GM12878 (cell line): ENCODE results near the gene RPS3A. TPM values are rescaled to one million over a fixed set of nuclear protein-coding genes. Genes with fewer than 3 reads are reported as not detected.

Experiments used
- ATAC-seq: fragments of 200-7000 bp; cut with Tn5 transposase; 3 replicates; pipeline ENCODE4 v1.9.1; 2020; ENCODE audit warnings: mild to moderate bottlenecking, moderate library complexity
- BruUV-seq: library from RNA; stranded (reverse); fragments of 400-500 nt; replicated peaks from 2 replicates; lab custom pipeline; 2021; lab: Mats Ljungman, UMichigan
- CTCF ChIA-PET: fragments of 300-600 bp; sonication (Branson Sonifier 250); formaldehyde crosslinking; extraction: SDS; loops from one replicate; lab custom pipeline; 2021; ENCODE audit warnings: inconsistent platforms; lab: Yijun Ruan, JAX
- POLR2A ChIA-PET: fragments of 350-600 bp; formaldehyde crosslinking; extraction: SDS; loops from one replicate; lab custom pipeline; 2021; ENCODE audit warnings: inconsistent platforms; lab: Charles Lee
- RAD21 ChIA-PET: fragments of 300-600 bp; sonication (Branson Sonifier 250); formaldehyde crosslinking; loops from one replicate; lab custom pipeline; 2023; ENCODE audit warnings: antibody characterized with exemption; ENCODE audit not compliant: unreplicated experiment; lab: Charles Lee
- SMC1A ChIA-PET: fragments of 300-600 bp; sonication (Branson Sonifier 250); formaldehyde crosslinking; loops from one replicate; lab custom pipeline; 2023; ENCODE audit not compliant: unreplicated experiment, uncharacterized antibody; lab: Charles Lee
- DNase-seq: peaks from one replicate; pipeline ENCODE4 v3.0.0-alpha.2; 2011; ENCODE audit warnings: low read depth, low spot score
- FAIRE-seq: peaks from 3 replicates; lab custom pipeline; 2011; peaks lifted over from hg19 to GRCh38; lab: Jason Lieb, UNC
- H2AFZ ChIP-seq: 2 replicates; pipeline ENCODE4 v1.6.0; 2011; ENCODE audit warnings: low read depth, low read length, control low read depth; ENCODE audit not compliant: control insufficient read depth
- H3K27ac ChIP-seq: 2 replicates; pipeline ENCODE4 v1.5.1; 2011; ENCODE audit warnings: control low read depth; ENCODE audit not compliant: control insufficient read depth, insufficient read depth
- H3K27me3 ChIP-seq, 2 experiments: replicated peaks in 1 of 2; 2 replicates each; pipeline versions ENCODE4 v1.6.0 to v1.6.1; 2011; ENCODE audit warnings: low read length in 1 of 2; ENCODE audit not compliant: control insufficient read depth in 2 of 2, insufficient read depth in 2 of 2
- H3K36me3 ChIP-seq, 2 experiments: 2 replicates each; pipeline ENCODE4 v1.5.1; 2011; ENCODE audit warnings: low read length in 1 of 2; ENCODE audit not compliant: control insufficient read depth in 2 of 2, insufficient read depth in 2 of 2
- H3K4me1 ChIP-seq: 2 replicates; pipeline ENCODE4 v1.6.1; 2011; ENCODE audit warnings: mild to moderate bottlenecking, low read length, moderate library complexity, mixed read lengths; ENCODE audit not compliant: control insufficient read depth, insufficient read depth
- H3K4me2 ChIP-seq: 2 replicates; pipeline ENCODE4 v1.6.0; 2011; ENCODE audit warnings: control low read depth; ENCODE audit not compliant: control insufficient read depth, insufficient read depth
- H3K4me3 ChIP-seq: fragments of 200-600 bp; sonication (generic); 2 replicates; pipeline ENCODE4 v1.5.1; 2016
- H3K79me2 ChIP-seq: 2 replicates; pipeline ENCODE4 v1.6.0; 2011; ENCODE audit warnings: low read length; ENCODE audit not compliant: control insufficient read depth, insufficient read depth
- H3K9ac ChIP-seq: 2 replicates; pipeline ENCODE4 v1.8.0; 2011; ENCODE audit warnings: low read length, control low read depth, mixed read lengths; ENCODE audit not compliant: control insufficient read depth, insufficient read depth
- H3K9me3 ChIP-seq: replicated peaks from 3 replicates; pipeline ENCODE4 v1.5.1; 2011; ENCODE audit warnings: mild to moderate bottlenecking, low read length; ENCODE audit not compliant: control insufficient read depth, insufficient read depth
- H4K20me1 ChIP-seq: 2 replicates; pipeline ENCODE4 v1.6.0; 2011; ENCODE audit not compliant: control insufficient read depth, insufficient read depth
- ATF2 ChIP-seq: IDR thresholded peaks from 2 replicates; pipeline ENCODE4 v1.6.1; 2012; ENCODE audit warnings: low read length, inconsistent platforms
- CEBPZ ChIP-seq: fragments of 150-350 bp; IDR thresholded peaks from 2 replicates; pipeline ENCODE4 v1.6.1; 2016; ENCODE audit warnings: low read depth, low read length
- CHD1 ChIP-seq: IDR thresholded peaks from 2 replicates; pipeline ENCODE4 v1.6.1; 2012; ENCODE audit warnings: low read depth, low read length, improper control_type of control experiment
- EED ChIP-seq: sonication (generic); IDR thresholded peaks from 2 replicates; pipeline ENCODE4 v1.6.1; 2016; ENCODE audit warnings: antibody characterized with exemption, low read depth
- ETV6 ChIP-seq, 2 experiments: fragments of 450-650 bp in 1 of 2; IDR thresholded peaks in 1 of 2; conservative IDR thresholded peaks in 1 of 2; 2 replicates each; pipeline ENCODE4 v1.6.1; 2014; ENCODE audit warnings: antibody characterized with exemption in 1 of 2, borderline replicate concordance in 1 of 2, low read depth in 1 of 2, mild to moderate bottlenecking in 1 of 2, moderate library complexity in 1 of 2
- PML ChIP-seq: IDR thresholded peaks from 2 replicates; pipeline ENCODE4 v1.6.1; 2012; ENCODE audit warnings: low read length, inconsistent platforms
- RBBP5 ChIP-seq: fragments of 200-600 bp; sonication (generic); conservative IDR thresholded peaks from 2 replicates; pipeline ENCODE4 v1.6.1; 2016
- STAT1 ChIP-seq: fragments of 450-650 bp; conservative IDR thresholded peaks from 2 replicates; pipeline ENCODE4 v1.6.1; 2014; ENCODE audit warnings: antibody characterized with exemption, mild to moderate bottlenecking
- ZBTB11 ChIP-seq: fragments of 450-650 bp; formaldehyde crosslinking; IDR thresholded peaks from 2 replicates; pipeline ENCODE4 v1.5.0; 2022; ENCODE audit warnings: mild to moderate bottlenecking, missing genetic modification characterization
- ZNF592 ChIP-seq: fragments of 450-650 bp; IDR thresholded peaks from 2 replicates; pipeline ENCODE4 v1.6.1; 2017; ENCODE audit warnings: mild to moderate bottlenecking, moderate library complexity
- WGBS: methylation state at CpG from one replicate; pipeline ENCODE4 v1.1.6; 2016; ENCODE audit warnings: low lambda C conversion rate; ENCODE audit not compliant: insufficient replicate concordance, insufficient coverage; ENCODE audit errors: missing lambda C conversion rate; 5-methylcytosine and 5-hydroxymethylcytosine counted together
- in situ Hi-C: fragments of 300-500 bp; cut with MboI; formaldehyde crosslinking; loops from 9 replicates; pipeline ENCODE4 v1.14.3; 2018; ENCODE audit warnings: mixed read lengths
- intact Hi-C: fragments of 100-400 bp; cut with micrococcal nuclease; formaldehyde crosslinking; loops from one replicate; pipeline ENCODE4 v1.14.2; 2022; ENCODE audit not compliant: unreplicated experiment
- polyA plus RNA-seq, 11 experiments: library from polyadenylated mRNA; depleted of rRNA in 4 of 11; unstranded in 6 of 11; stranded (reverse) in 5 of 11; fragments of >200 nt; fragmentation: Nextera tagmentation in 4 of 11; fragmentation: Illumina TruSeq in 1 of 11; extraction: Ambion mirVana in 4 of 11; extraction: Trizol in 1 of 11; gene quantifications; 1 replicate in 1 of 11; 2 replicates in 10 of 11; pipeline versions ENCODE4 v1.2.1 to v1.2.3, GENCODE V29; 2011 to 2016; ENCODE audit warnings: inconsistent platforms in 2 of 11, missing spikeins in 2 of 11, low read depth in 1 of 11
- total RNA-seq, 4 experiments: library from RNA; depleted of rRNA in 3 of 4; stranded (reverse); fragments of >200 nt in 3 of 4; fragmentation: Illumina TruSeq in 1 of 4; extraction: Trizol in 1 of 4; gene quantifications; 2 replicates each; pipeline versions ENCODE4 v1.2.1 to v1.2.3, GENCODE V29; 2013 to 2021

Gene RPS3A
- total and polyA plus RNA-seq, 10 of the 15 experiments (the other 5 are each of a cell fraction or from before 2014, with no cell fraction given), result 1,754 to 5,827 (median 3,527) TPM

- no peak for TF ChIP-seq CEBPZ
Measured at GRCh38 chr4:151143162-151143561, 43.7 kb downstream of the RPS3A start (continued).

GRCh38 chr4:151143811-151144210, 44.4 kb downstream of the RPS3A start:
- FAIRE-seq, result no peak
- SMC1A ChIA-PET, result interaction anchor here (1.2 to 1.7 kb wide), 3 partner anchors 14 to 165 kb away, joined by 3 read pairs; no protein-coding TSS in a partner anchor
- no peak for TF ChIP-seq ZBTB11 (CRISPR knock-in tag)
- TF ChIP-seq RBBP5, result no peak
- no peak for TF ChIP-seq EED
- no peak for TF ChIP-seq CHD1
- TF ChIP-seq ETV6 (conservative IDR thresholded peaks at IDR 0.05 in 1 of 2, IDR thresholded peaks at IDR 0.05 in 1 of 2; ENCODE audit: borderline replicate concordance in 1 of 2, low read depth in 1 of 2), result no peak
- TF ChIP-seq STAT1, result no peak
- TF ChIP-seq PML, result no peak
- TF ChIP-seq ATF2, result no peak
- no peak for TF ChIP-seq ZNF592

More at GRCh38 chr4:151143811-151144210, 44.4 kb downstream of the RPS3A start:
- Histone ChIP-seq H3K27ac (no peak overlapping the region), H3K4me1 (no peaks in the 10 kb centered on the region), H4K20me1 (no peaks in the 10 kb centered on the region), H2AFZ (no peak overlapping the region), H3K4me2 (no peak overlapping the region), H3K36me3 (no peaks in the 10 kb centered on the region), H3K9ac (no peak overlapping the region), H3K27me3 (no peaks in the 10 kb centered on the region), H3K4me3 (no peak overlapping the region), H3K79me2 (no peaks in the 10 kb centered on the region), H3K9me3 (no peaks in the 10 kb centered on the region)
- 17% methylated on average over 3 of the region's 3 CpGs for WGBS
- ChIA-PET POLR2A (no interaction called here), CTCF (interaction anchor here (1.3 kb wide), 1 partner anchor 27 kb away, joined by 4 read pairs; no protein-coding TSS in a partner anchor), RAD21 (no interaction called here)
- ATAC-seq (no peak), DNase-seq (no peak)
- in situ Hi-C loops, result no loop called here
- intact Hi-C loops, result no loop called here
- no TSS peak for BruUV-seq
